ENCODE results near the gene GABRA4.

GABRA4 gene

GRCh38 chr4:46986922-46987638, 6.3 kb downstream of the GABRA4 start:
- Mint-ChIP-seq H3K27ac (no peak overlapping the region), H3K4me3 (no peak overlapping the region), H3K27me3 (ENCODE audit: low read depth) (peaks cover 30% of the 10 kb centered on the region), H3K9me3 (no peaks in the 10 kb centered on the region), H3K4me1 (peaks cover 2% of the 10 kb centered on the region), H3K36me3 (ENCODE audit: low read depth) (no peaks in the 10 kb centered on the region)
- TF ChIP-seq CTCF (IDR thresholded peaks at IDR 0.05; ENCODE audit: unreplicated experiment in 3 of 3): no peak

- H3K9me3 Mint-ChIP-seq: no peaks in the 10 kb centered on the region
- peaks cover 9% of the 10 kb centered on the region for H3K27me3 Mint-ChIP-seq (ENCODE audit: low read depth)
- H3K4me1 Mint-ChIP-seq: no peaks in the 10 kb centered on the region
- no peak overlapping the region for H3K4me3 Mint-ChIP-seq
- H3K27ac Mint-ChIP-seq: no peak overlapping the region
- H3K36me3 Mint-ChIP-seq (ENCODE audit: low read depth): no peaks in the 10 kb centered on the region
- TF ChIP-seq CTCF (IDR thresholded peaks at IDR 0.05; ENCODE audit: unreplicated experiment in 3 of 3): no peak
Observed at GRCh38 chr4:46984781-46985180, 8.6 kb downstream of the GABRA4 start.

GRCh38 chr4:46980851-46981250, 12.5 kb downstream of the GABRA4 start:
- Mint-ChIP-seq H3K4me1 (no peaks in the 10 kb centered on the region), H3K27ac (no peak overlapping the region), H3K27me3 (ENCODE audit: low read depth) (no peaks in the 10 kb centered on the region), H3K36me3 (ENCODE audit: low read depth) (no peaks in the 10 kb centered on the region), H3K4me3 (no peak overlapping the region), H3K9me3 (no peaks in the 10 kb centered on the region)
- TF ChIP-seq CTCF (IDR thresholded peaks at IDR 0.05; ENCODE audit: unreplicated experiment in 3 of 3): no peak

GRCh38 chr4:46979726-46980125, 13.7 kb downstream of the GABRA4 start:
- H3K27me3 Mint-ChIP-seq (ENCODE audit: low read depth): no peaks in the 10 kb centered on the region
- H3K36me3 Mint-ChIP-seq (ENCODE audit: low read depth): no peaks in the 10 kb centered on the region
- no peak overlapping the region for H3K27ac Mint-ChIP-seq
- no peak overlapping the region for H3K4me3 Mint-ChIP-seq
- no peaks in the 10 kb centered on the region for H3K9me3 Mint-ChIP-seq
- no peak for TF ChIP-seq CTCF (IDR thresholded peaks at IDR 0.05; ENCODE audit: unreplicated experiment in 3 of 3)
- H3K4me1 Mint-ChIP-seq: no peaks in the 10 kb centered on the region

- Mint-ChIP-seq H3K4me1 (no peaks in the 10 kb centered on the region), H3K27ac (no peak overlapping the region), H3K36me3 (ENCODE audit: low read depth) (no peaks in the 10 kb centered on the region), H3K4me3 (no peak overlapping the region), H3K27me3 (ENCODE audit: low read depth) (no peaks in the 10 kb centered on the region), H3K9me3 (no peaks in the 10 kb centered on the region)
- TF ChIP-seq CTCF (IDR thresholded peaks at IDR 0.05; ENCODE audit: unreplicated experiment in 3 of 3): no peak
Observed at GRCh38 chr4:46979283-46979682, 14.1 kb downstream of the GABRA4 start.

- H3K36me3 Mint-ChIP-seq (ENCODE audit: low read depth): no peaks in the 10 kb centered on the region
- H3K4me1 Mint-ChIP-seq: no peaks in the 10 kb centered on the region
- no peak for TF ChIP-seq CTCF (IDR thresholded peaks at IDR 0.05; ENCODE audit: unreplicated experiment in 3 of 3)
- no peak overlapping the region for H3K4me3 Mint-ChIP-seq
- no peak overlapping the region for H3K27ac Mint-ChIP-seq
- peaks cover 5% of the 10 kb centered on the region for H3K27me3 Mint-ChIP-seq (ENCODE audit: low read depth)
- no peaks in the 10 kb centered on the region for H3K9me3 Mint-ChIP-seq
Observed at GRCh38 chr4:46977245-46977644, 16.1 kb downstream of the GABRA4 start.
